ENCODE data around the gene ABHD2.
A peak's percentile ranks its signal among the peaks of the same experiment; 100 is the strongest.
"Not testable (repeated sequence)": the region's sequence is repeated elsewhere in the genome, so short reads cannot be mapped to it uniquely, and the experiment has no call there.

ABHD2 gene, protein sequence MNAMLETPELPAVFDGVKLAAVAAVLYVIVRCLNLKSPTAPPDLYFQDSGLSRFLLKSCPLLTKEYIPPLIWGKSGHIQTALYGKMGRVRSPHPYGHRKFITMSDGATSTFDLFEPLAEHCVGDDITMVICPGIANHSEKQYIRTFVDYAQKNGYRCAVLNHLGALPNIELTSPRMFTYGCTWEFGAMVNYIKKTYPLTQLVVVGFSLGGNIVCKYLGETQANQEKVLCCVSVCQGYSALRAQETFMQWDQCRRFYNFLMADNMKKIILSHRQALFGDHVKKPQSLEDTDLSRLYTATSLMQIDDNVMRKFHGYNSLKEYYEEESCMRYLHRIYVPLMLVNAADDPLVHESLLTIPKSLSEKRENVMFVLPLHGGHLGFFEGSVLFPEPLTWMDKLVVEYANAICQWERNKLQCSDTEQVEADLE

DNA sequence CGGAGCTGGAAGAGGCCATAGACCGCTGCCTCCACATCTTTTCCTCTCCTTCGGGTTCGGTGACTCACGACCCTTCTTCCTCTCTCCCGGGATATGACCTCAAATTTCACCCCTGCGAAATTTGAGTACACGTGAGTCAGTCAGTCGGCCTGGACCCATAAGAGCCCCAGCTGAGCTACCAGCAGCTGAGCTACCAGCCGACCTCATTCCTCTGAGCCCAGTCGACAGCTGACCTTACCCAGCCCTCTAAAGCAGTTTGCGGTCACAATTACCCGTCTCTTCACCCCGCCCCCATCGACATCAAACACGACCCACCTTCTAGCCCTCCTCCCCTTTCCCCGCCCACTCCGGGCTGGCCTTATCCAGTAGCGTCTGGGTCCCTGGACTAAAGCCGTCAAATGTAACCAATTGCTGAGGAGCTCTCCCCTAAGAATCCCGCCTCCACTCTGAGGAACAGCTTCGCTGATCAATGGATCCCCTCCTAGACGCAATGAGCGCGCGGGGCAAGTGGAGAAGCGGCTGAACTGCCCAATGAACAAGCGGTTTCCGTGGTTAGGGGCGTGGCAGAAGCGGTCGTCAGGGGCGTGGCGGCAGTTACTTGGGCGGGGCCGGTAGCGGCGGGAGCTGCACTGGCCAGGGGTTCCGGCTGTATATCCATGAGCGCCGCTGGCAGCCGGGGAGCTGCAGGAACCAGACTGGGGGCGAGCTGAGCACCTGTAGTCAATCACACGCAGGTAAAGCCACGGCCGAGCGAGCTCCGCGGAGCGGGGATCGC, at the start of gene ABHD2:
TSS of gene ABHD2 (plus strand) at position 627 of the 775 bp plus-strand sequence. CDS start 27,872 bp downstream, outside the sequence.
- peak; percentile 99 to 100 (median 100) for DNase-seq

DNA sequence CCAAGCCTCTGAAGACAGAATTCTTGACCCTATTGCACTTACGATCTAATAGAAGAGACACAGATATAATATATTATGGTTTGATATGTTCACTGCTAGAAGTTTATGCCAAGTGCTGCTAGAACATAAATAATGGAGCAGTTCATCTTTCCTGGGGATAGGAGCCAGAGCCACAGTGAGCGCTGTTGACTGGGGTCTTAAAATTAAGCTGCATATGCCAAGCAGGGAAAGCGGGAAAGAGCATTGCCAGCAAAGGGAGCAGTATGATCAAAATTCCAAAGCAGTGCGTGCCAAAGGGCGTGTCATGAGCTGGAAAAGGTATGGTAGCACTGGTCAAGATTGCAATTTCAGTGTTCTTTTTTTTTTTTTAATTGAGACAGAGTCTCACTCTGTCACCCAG, 49.1 kb upstream of the ABHD2 start:
- no peak for DNase-seq

DNA sequence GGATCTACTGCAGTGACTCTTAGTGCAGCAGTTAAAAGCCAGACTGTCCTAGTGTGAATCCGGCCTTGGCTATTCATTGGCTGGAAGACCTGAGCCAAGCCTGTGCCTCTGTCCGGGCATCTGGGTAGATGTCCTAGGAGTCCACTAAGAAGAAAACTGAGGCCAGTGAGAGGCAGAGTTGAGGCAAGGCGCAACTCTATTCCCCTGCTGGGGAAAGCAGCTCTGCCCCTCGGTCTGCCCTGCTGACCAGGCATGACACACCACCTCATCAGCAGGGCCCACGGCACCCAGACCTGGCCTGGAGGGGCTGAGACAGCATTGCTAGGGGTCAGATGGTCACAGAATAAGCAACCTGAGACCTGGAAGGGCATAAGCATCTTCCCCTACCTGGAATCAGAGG, 46.7 kb upstream of the ABHD2 start:
- DNase-seq = no peak

DNA sequence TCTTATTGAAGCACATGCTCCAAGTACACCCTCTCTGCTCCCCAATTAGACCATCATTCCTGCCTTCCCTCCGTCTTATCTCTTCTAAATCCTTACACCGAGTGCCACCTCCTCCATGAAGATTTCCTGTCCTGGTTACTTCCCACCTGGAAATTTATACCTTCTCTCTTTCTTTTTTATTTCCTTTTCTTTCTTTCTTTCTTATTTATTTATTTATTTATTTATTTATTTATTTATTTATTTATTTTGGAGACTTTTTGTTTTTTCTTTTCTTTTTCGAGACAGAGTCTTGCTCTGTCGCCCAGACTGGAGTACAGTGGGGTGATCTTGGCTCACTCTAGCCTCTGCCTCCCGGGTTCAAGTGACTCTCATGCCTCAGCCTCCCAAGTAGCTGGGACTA, 45.9 kb upstream of the ABHD2 start:
- no peak for DNase-seq

DNA sequence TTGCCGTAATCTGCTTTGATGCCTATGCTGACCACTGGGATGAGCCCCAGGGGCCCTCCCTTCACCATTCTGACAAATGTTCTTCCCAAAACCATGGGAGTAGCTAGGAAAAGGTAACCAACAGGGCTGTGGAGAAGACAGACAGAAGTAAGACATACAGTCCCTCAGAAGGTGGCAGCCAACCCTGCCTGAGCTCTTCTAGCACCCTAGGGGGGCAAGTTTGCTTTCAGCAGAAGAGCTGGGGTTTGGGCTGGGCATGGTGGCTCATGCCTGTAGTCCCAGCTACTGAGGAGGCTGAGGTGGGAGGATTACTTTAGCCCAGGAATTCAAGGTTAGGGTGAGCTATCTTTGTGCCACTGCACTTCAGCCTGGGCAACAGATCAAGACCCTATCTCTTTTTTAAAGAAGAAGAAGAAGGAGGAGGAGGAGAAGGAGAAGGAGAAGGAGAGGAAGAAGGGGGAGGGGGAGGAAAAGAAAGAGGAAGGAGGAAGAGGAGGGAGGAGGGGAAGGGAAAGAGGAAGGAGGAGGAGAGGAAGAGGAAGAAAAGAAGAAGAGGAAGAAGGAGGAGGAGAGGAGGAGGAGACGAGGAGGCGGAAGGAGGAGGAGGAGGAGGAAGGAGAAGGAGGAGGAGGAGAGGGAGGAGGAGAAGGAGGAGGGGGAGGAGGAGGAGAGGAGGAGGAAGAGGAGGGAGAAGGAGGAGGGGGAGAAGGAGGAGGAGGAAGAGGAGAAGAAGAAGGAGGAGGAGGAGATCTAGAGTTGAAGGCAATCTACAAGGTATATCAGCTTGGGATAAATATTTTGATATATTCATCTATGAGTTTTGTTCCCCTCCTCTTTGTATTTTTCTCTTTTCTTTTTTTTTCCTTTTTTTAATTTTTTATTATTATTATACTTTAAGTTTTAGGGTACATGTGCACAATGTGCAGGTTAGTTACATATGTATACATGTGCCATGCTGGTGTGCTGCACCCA, 44.9 kb upstream of the ABHD2 start:
- DNase-seq = no peak

DNA sequence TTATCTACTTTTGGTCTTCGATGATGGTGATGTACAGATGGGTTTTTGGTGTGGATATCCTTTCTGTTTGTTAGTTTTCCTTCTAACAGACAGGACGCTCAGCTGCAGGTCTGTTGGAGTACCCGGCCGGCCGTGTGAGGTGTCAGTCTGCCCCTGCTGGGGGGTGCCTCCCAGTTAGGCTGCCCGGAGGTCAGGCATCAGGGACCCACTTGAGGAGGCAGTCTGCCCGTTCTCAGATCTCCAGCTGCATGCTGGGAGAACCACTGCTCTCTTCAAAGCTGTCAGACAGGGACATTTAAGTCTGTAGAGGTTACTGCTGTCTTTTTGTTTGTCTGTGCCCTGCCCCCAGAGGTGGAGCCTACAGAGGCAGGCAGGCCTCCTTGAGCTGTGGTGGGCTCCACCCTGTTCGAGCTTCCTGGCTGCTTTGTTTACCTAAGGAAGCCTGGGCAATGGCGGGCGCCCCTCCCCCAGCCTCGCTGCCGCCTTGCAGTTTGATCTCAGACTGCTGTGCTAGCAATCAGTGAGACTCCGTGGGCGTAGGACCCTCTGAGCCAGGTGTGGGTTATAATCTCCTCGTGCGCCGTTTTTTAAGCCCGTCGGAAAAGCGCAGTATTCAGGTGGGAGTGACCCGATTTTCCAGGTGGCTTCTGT, 39.1 kb upstream of the ABHD2 start:
- not testable (repeated sequence) for DNase-seq

DNA sequence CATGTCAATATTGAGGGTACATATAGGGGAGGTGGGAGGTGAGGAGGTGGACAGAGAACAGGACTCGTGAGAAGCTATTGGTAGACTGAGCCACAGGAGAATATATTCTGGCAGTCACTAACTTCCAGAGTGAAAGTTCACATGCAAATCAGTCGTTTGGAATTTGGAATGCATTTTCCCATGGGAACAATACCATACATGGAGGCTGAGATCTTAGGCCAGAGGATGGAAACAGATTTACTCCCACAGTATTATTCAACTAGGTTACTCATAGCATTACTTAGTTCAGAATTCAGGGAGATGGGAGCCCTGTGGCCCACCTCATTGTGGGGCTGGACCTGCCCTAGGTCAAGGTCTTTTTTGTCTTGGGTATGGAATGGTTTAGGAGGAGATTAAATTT, 36.4 kb upstream of the ABHD2 start:
- DNase-seq = no peak

DNA sequence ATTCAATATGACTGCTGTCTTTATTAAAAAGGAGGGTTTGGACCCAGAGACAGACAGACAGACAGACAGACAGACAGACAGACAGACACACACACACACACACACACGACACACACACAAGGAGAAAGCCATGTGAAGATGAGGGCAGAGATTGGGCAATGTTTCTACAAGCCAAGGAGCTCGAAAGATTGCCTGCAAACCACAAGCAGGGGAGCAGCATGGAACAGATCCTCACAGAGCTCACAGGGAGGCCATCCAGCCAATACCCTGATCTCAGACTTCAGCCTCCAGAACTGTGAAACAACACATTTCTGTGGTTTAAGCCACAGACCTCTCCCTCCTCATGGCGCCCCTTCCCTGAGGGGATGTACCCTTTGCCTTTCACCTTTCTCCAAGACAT, 35.8 kb upstream of the ABHD2 start:
- DNase-seq = no peak

DNA sequence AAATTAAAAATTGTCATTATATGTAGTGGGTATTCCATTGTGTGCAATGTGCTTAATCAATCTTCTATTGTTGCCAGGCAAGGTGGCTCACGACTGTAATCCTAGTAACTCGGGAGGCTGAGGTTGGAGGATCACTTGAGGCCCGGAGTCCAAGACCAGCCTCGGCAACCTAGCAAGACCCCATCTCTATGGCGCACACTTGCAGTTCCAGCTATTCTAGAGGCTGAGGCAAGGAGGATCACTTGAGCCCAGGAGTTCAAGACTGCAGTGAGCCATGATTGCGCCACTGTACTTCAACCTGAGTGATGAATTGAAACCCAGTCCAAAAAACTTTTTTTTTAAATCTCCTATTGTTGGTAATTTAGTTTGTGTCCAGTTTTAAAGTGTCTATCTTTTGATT, 33.4 kb upstream of the ABHD2 start:
- DNase-seq = no peak

DNA sequence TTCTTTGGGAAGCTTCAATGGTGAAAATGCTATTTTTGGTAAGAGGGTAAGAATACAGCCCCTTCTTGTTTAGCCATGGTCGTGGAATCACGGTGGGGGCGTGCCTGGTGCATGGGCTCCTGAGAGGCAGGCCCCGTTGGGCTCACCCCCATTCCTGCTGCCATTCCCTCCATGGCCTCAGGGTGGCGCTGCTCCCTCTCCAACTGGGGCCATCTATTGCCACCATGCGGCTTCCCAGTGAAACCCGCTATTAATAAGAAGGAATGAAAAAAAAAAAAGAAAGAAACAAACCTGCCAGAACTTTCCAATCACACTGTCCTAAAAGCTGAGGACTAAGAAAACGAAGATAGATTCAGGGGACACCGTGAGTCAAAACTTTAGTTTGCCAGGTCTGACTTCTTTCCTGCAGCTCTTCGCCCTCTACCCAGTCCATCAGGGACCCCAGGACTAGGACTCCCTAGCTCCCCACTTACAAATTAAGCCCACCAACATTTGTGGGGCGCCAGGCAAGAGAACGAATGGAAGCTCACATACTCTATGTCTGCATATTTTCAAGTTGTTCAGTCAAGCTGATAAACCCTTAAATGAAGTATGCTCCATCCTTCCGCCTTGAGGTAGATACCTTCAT, 30.6 kb upstream of the ABHD2 start:
- DNase-seq = peak; percentile 67 to 85 (median 70)

DNA sequence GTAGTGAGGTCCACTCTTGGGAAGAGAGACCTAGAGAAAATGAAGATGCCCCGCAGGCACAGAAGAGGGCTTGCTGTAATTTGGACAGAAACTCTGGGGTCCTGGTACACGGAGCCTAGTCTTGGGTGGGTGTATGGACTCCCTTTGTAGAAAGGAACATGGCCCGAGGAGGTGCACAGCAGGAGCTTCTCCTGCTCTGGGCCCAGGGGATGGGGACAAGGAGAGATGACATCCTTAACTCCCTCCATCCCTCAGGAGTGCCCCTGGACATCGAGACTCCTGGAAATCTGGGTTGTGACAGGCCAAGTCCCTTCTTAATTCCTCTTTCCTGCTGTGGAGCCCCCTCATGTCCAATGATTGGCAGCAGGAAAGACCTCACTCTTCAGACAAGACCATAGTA, 29.9 kb upstream of the ABHD2 start:
- DNase-seq = no peak

DNA sequence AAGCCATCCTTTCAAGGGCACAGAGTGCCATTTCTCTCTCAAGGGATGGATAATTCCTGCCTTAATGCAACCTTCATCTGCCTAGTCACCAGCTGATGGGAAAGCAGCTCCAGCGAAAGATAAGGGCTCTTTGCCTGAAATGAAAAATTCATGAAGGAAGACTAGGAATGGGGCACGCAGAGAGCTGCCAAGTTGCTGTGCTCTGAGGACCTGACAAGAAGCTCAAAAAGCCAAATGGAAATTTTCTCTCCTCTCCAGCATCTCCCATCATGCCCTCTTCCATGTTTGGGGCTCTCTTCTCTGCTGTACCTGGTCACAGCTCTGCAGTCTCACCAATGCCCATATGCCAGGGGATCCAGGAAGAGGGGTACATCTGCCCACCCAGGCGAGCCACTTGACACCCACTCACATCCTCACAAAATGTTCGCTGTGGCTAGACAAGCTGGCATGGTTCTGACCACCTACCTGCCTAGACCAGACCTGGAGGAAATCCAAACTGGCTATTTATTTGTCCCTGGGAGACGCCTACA, 29.3 kb upstream of the ABHD2 start:
- DNase-seq = no peak

DNA sequence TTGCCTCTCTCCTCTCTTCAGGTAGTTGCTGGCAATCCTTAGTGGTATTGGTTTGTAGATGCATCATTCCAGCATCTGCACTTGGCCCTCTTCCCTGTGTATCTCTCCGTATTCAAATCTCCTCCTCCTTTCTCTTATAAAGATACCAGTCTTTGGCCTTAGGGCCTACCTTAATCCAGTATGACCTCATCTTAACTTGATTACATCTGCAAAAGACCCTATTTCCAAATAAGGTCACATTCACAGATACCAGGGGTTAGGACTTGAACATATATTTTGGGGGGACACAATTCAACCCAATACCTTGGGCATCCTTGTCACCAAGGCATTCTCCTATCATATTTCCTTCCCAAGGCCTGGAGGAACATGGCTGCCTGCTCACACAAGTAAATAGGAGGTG, 22.0 kb upstream of the ABHD2 start:
- no peak for DNase-seq

DNA sequence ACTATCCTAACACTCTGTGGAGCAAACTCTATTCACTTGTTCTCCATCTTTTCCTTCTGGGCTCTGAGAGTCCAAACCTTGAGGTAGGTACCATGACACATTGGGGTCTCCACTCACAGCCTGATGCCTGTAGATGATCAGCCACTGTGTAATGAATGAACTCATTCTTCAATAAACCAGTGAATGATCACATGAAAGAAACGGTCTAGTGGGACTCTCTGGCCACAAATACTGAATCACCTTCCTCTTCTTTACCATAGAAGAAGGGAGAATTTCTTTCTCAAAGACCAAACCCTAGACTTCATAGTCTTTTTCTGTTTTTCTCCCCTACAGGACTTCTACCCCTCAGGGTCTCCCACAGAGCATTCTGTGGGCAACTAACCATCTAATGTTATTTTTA, 20.5 kb upstream of the ABHD2 start:
- no peak for DNase-seq

DNA sequence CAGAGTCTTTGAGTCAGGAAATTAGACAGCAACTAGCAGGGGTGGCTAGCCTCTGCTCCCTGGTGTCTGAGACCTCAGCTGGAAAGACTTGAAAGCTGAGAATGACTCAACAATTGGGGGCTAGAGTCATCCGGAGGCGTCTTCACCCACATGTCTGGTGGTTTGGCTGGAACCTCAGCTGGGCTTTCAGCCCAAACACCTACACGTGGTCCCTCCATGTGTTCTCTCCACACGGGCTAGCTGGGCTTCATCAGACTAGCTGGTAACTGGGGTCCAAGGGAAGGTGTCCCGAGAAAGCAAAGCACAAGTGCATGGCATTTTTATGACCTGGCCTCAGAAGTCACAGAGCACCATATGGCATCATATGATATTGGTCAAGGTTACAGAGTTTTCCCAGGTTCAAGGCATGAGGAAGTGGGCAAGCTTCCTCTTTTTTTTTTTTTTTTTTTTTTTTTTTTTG, 19.9 kb upstream of the ABHD2 start:
- DNase-seq = no peak

DNA sequence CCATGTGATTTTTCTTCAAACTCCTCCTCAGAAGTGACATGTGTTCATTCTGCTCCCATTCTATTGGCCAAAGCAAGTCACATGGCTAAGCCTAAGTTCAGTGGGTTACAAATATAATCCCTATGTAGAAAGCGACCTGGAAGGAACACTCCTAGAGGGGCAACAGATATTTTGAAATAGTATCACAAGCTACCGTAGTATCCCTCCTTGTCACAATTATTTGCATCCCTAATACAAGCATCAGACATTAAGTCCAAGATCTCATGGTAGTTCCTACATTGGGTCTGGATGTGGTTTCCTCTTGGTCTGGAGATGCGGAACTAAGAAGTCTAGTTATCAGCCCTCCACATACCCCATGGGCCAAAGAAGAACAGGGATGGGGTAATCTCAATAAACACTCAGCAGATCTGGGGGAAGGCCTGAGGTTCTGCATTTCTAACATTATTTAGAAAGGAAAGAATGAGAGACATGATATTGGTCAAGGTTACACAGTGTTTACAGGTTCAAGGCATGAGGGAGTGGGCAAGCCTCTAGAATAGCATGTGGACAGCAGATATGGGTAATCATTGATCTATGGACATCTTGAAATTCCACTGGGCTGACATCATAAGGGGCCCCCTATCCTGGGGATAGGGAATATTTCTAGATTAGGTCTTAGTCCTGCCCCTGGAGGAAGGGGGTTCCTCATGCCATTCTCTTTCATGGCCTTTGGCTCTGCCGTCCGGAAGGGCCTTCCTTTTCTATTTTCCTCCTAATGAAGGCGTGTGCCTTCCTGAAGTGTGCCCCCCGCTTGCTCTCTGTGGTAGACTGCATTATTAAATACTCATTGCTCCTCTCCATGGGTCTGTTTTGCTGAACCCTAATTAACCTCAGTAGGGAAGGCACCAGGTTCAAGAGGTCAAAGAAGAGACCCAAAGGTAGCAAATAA, 17.8 kb upstream of the ABHD2 start:
- no peak for DNase-seq

DNA sequence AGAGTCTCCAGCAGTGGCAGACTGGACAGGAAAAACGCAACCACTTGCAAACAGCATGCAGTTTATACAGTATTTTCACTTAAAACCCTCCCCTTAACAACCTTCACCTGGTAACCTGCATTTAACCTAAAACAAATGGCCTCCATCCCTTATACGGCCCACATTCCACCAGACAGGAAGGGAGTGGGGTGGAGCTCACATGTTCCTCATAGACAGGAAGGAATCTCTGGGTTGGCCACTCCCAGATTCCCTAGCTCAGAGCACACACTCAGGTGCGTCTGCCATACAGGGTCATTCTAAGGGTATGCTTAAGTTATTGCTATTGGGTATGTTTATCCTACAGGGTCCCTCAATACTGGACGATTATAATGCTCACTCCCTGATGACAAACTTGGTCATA, 16.8 kb upstream of the ABHD2 start:
- DNase-seq = no peak

DNA sequence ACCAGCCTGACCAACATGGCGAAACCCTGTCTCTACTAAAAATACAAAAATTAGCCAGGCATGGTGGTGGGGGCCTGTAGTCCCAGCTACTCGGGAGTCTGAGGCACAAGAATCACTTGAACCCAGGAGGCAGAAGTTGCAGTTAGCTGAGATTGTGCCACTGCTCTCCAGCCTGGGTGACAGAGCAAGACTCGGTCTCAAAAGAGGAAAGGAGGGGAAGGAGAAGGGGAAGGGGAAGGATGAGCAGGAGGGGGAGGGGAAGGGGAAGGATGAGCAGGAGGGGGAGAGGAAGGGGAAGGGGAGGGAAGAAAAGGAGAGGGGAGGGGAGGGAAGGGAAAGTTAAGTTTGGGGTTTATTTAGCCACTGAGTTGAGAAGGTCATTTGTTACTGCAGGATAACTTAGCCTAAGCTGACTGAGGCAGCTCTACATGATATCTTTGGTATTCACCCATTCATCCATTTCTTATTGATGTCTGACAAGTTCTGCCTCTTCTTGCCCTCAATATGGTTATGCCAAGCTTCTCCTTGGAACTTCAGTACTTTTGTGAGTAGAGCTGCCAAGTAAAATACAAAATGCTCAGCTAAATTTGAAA, 15.9 kb upstream of the ABHD2 start:
- no peak for DNase-seq

DNA sequence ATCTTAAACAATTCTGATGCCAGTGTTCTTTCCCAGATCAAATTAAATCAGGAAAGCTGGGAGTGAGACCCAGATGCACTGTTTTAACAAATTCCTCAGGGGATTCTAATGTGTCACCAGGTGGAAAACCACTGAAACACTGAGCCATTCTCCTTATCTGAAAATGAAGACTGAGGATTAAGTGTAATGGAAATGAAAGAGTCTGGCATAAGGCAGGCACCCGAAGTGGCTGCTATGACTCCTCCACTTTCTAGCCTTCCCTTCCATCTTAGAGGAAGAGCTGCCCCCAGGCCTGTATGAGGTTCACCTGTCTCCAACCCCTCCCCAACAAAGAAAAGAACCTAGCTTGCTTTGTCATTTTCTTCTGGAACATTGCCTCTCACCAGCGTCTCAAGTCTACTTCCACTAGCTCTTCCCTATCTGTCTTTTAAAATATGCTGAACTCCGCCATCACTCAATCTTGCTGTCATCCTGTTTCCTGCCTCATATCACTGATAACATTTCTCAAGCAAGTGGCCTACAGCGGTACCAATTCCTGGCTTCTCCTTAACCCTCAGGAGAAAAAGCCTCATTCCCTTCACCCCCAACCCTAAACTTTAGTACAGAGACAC, 13.7 kb upstream of the ABHD2 start:
- DNase-seq = no peak

Measured in NCI-H1417 (cell line).